Coronary artery (tissue), 2 donors: ENCODE measurements around the gene TRAF3IP3.

Experiments
- DNase-seq: peaks from one replicate; pipeline ENCODE4 v3.0.0-alpha.2; 2017; ENCODE audit warnings: low spot score
- H3K27ac ChIP-seq, 2 donors: fragments of 200-600 bp; sonication (generic); one replicate each; pipeline ENCODE4 v1.5.1; 2016 to 2019
- H3K4me3 ChIP-seq: fragments of 200-600 bp; sonication (generic); 2 replicates; pipeline ENCODE4 v1.5.1; 2016; ENCODE audit warnings: mild to moderate bottlenecking, moderate library complexity
- TF ChIP-seq, protein P1 (sequence below): fragments of 200-600 bp; sonication (generic); IDR thresholded peaks from one replicate; pipeline ENCODE4 v1.5.1; 2019; ENCODE audit warnings: antibody characterized with exemption

TRAF3IP3 gene

DNA sequence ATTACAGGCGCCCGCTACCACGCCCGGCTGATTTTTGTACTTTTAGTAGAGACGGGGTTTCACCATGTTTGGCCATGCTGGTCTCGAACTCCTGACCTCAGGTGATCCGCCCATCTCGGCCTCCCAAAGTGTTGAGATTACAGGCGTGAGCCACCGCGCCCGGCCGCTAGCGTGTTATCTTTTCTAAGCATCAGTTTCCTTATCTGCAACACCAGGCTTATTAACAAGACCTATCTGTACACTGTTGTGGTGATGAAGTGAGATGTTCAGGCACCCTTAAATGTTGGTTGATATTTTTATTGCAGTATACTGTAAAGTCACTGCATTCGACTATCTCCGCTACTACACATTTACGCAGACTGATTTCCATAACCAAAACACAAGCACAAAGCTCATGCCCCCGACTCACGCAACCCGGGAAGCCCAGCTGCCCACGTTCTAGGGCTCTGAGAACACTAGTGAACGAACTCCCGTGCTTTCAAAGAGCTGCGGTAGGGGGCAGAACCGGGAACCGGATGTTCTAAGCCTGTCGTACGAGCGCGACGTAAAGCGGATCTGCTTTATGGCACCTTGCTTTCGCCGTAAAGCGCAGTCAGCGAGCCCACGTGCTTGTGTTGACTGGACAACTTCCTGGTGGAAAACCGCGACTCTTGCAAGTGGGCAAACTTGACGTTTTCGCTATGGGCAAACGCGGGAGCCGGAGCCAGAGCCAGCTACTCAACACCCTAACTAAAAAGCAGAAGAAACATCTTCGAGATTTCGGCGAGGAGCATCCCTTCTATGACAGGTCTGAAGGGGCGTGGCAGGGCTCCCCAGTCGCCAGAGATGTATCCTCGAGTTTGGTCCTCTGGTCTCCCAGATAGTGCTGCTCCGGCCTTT, 71.8 kb downstream of the TRAF3IP3 start, which contains the start of gene UTP25:
Gene UTP25 (plus strand): TSS at position 589 of the 879 bp plus-strand sequence. CDS start 92 bp downstream, at position 681.
- TF ChIP-seq, protein P1, sequence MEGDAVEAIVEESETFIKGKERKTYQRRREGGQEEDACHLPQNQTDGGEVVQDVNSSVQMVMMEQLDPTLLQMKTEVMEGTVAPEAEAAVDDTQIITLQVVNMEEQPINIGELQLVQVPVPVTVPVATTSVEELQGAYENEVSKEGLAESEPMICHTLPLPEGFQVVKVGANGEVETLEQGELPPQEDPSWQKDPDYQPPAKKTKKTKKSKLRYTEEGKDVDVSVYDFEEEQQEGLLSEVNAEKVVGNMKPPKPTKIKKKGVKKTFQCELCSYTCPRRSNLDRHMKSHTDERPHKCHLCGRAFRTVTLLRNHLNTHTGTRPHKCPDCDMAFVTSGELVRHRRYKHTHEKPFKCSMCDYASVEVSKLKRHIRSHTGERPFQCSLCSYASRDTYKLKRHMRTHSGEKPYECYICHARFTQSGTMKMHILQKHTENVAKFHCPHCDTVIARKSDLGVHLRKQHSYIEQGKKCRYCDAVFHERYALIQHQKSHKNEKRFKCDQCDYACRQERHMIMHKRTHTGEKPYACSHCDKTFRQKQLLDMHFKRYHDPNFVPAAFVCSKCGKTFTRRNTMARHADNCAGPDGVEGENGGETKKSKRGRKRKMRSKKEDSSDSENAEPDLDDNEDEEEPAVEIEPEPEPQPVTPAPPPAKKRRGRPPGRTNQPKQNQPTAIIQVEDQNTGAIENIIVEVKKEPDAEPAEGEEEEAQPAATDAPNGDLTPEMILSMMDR, result peak; percentile 46
- DNase-seq, result peak; percentile 93
- peak within 1 kb of the TSS; percentile 92 for H3K4me3 ChIP-seq
- H3K27ac ChIP-seq, result peak within 1 kb of the TSS; percentile 39 to 82

DNA sequence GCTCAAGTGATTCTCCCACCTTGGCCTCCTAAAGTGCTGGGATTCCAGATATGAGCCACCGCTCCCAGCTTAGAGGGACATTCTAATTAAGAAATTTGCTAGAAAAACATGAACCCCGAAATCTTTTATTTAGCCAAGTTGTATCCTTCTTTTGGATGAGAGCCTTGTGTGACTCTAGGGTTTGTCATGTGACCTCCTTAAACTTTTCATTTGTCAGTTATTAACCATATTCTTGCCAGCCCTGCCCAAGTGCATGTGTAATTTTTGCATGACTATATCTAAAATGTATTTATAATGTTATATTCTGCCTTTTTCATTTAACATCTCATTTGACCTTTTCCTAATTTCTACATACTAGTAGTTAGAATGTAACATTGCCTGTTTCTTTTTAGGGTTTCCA, 73.9 kb downstream of the TRAF3IP3 start:
- no peak overlapping the region for H3K27ac ChIP-seq
- TF ChIP-seq, protein P1, result no peak
- DNase-seq, result no peak
- H3K4me3 ChIP-seq, result no peak overlapping the region

DNA sequence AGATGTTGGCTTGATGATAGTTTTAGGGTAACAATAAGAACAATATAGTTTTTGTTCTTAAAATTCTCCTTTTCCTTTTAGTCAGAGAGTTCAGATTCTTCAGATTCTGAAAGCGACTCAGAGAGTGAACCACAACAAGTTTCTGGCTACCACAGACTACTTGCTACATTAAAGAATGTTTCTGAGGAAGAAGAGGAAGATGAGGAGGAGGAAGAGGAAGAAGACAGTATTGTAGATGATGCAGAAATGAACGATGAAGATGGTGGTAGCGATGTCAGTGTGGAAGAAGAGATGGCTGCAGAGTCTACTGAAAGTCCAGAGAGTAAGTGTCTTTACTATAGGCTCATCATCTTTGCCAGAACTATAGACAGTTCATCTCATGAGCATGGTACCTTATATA, 74.9 kb downstream of the TRAF3IP3 start:
- TF ChIP-seq, protein P1, result no peak

DNA sequence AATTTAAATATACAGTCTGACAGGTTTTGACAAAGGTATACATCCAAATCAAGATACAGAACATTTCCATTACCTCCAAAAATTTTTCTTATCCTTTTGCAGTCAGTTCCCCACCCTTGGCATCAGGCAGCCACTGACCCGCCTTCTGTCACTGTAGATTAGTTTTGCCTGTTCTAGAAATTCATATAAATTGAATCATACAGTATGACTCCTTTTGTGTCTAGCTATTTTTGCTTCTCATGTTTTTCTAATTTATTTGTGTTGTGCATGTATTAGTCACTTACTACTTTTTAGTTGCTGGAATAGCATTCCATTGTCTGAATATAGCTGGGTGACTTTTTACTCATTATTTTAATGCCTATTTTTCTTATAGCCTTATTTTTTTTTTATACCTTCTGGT, 75.8 kb downstream of the TRAF3IP3 start:
- no peak overlapping the region for H3K27ac ChIP-seq
- no peak overlapping the region for H3K4me3 ChIP-seq
- no peak for DNase-seq
- TF ChIP-seq, protein P1, result no peak

More for the DNA sequence above, 74.9 kb downstream of the TRAF3IP3 start:
- no peak overlapping the region for H3K4me3 ChIP-seq
- H3K27ac ChIP-seq, result no peak overlapping the region
- no peak for DNase-seq
